B cell (primary cell): ENCODE results near the gene C14orf119. TPM values are rescaled to one million over a fixed set of nuclear protein-coding genes. Genes with fewer than 3 reads are reported as not detected.

Experiments
- ATAC-seq: fragments of 200-7000 bp; cut with Tn5 transposase; one replicate; pipeline ENCODE4 v1.10.0; 2021; ENCODE audit warnings: low read depth, mild to moderate bottlenecking, moderate number of reproducible peaks, moderate library complexity
- CTCF ChIA-PET: fragments of 350-600 bp; sonication (Branson Sonifier 250); formaldehyde crosslinking; loops from one replicate; lab custom pipeline; 2021; ENCODE audit warnings: antibody characterized with exemption, inconsistent platforms; lab: Charles Lee
- POLR2A ChIA-PET: fragments of 350-600 bp; sonication (Branson Sonifier 250); formaldehyde crosslinking; loops from one replicate; lab custom pipeline; 2021; ENCODE audit warnings: antibody characterized with exemption; lab: Charles Lee
- DNase-seq: peaks from one replicate; pipeline ENCODE4 v3.0.0; 2013
- H2AFZ ChIP-seq: 2 replicates; pipeline ENCODE4 v1.6.1; 2012; ENCODE audit warnings: mild to moderate bottlenecking, low read depth, low read length; ENCODE audit not compliant: insufficient read depth, poor library complexity, severe bottlenecking
- H3K27ac ChIP-seq, 2 donors: 1 replicate in 1 of 2; 2 replicates in 1 of 2; pipeline ENCODE4 v1.5.1; 2012 to 2013; ENCODE audit warnings: low read length in 2 of 2, mild to moderate bottlenecking in 2 of 2, moderate library complexity in 1 of 2
- H3K27me3 ChIP-seq, 4 experiments: fragments of 200-600 bp in 1 of 4; sonication (generic) in 1 of 4; replicated peaks in 1 of 4; 1 replicate in 2 of 4; 2 replicates in 2 of 4; pipeline versions ENCODE4 v1.6.1 to v1.7.0; 2013 to 2016; ENCODE audit warnings: low read length in 3 of 4, mild to moderate bottlenecking in 2 of 4, mixed read lengths in 1 of 4, moderate library complexity in 1 of 4; ENCODE audit not compliant: insufficient read depth in 4 of 4, control insufficient read depth in 3 of 4; ENCODE audit errors: control extremely low read depth in 1 of 4
- H3K36me3 ChIP-seq, 2 experiments: replicated peaks in 1 of 2; 1 replicate in 1 of 2; 2 replicates in 1 of 2; pipeline versions ENCODE4 v1.6.1 to v1.7.1; 2013; ENCODE audit warnings: low read length in 1 of 2; ENCODE audit not compliant: insufficient read depth in 2 of 2, control insufficient read depth in 1 of 2; ENCODE audit errors: control extremely low read depth in 1 of 2, extremely low read depth in 1 of 2
- H3K4me1 ChIP-seq, 2 donors: fragments of 200-600 bp in 1 of 2; sonication (generic) in 1 of 2; 1 replicate in 1 of 2; 2 replicates in 1 of 2; pipeline versions ENCODE4 v1.5.1 to v1.6.1; 2013 to 2017; ENCODE audit warnings: low read length in 2 of 2; ENCODE audit not compliant: control insufficient read depth in 2 of 2, insufficient read depth in 2 of 2
- H3K4me2 ChIP-seq: replicated peaks from 2 replicates; pipeline ENCODE3; 2012; ENCODE audit warnings: mild to moderate bottlenecking, low read depth, low read length; ENCODE audit not compliant: poor library complexity, severe bottlenecking
- H3K4me3 ChIP-seq, 5 experiments: fragments of 200-600 bp in 1 of 5; sonication (generic) in 1 of 5; 1 replicate in 3 of 5; 2 replicates in 2 of 5; pipeline versions ENCODE4 v1.5.1 to v1.7.0; 2011 to 2016; ENCODE audit warnings: low read length in 4 of 5, mild to moderate bottlenecking in 4 of 5, low read depth in 2 of 5, control low read depth in 1 of 5, moderate library complexity in 1 of 5; ENCODE audit not compliant: insufficient read depth in 1 of 5; ENCODE audit errors: control extremely low read depth in 1 of 5, extremely low read depth in 1 of 5
- H3K79me2 ChIP-seq: fragments of 200-600 bp; sonication (generic); one replicate; pipeline ENCODE4 v1.6.0; 2016; ENCODE audit warnings: low read length; ENCODE audit not compliant: control insufficient read depth, insufficient read depth
- H3K9ac ChIP-seq: fragments of 200-600 bp; sonication (generic); 2 replicates; pipeline ENCODE4 v1.6.1; 2017; ENCODE audit warnings: mild to moderate bottlenecking, low read length, moderate library complexity
- H3K9me3 ChIP-seq, 3 donors: one replicate each; pipeline versions ENCODE4 v1.6.1 to v1.7.1; 2013; ENCODE audit warnings: low read length in 2 of 3; ENCODE audit not compliant: control insufficient read depth in 2 of 3, insufficient read depth in 1 of 3; ENCODE audit errors: control extremely low read depth in 1 of 3
- H4K20me1 ChIP-seq: 2 replicates; pipeline ENCODE4 v1.6.0; 2012; ENCODE audit warnings: mild to moderate bottlenecking, low read length; ENCODE audit not compliant: insufficient read depth, control insufficient read depth, poor library complexity, severe bottlenecking
- H3K27ac Mint-ChIP-seq: one replicate; pipeline ENCODE4 v1.8.0; 2021; ENCODE audit warnings: mixed read lengths
- H3K27me3 Mint-ChIP-seq: one replicate; pipeline ENCODE4 v1.8.0; 2021; ENCODE audit warnings: mixed read lengths
- H3K4me1 Mint-ChIP-seq: one replicate; pipeline ENCODE4 v1.8.0; 2021; ENCODE audit warnings: mixed read lengths
- H3K4me3 Mint-ChIP-seq: one replicate; pipeline ENCODE4 v1.8.0; 2021; ENCODE audit warnings: mixed read lengths
- H3K9me3 Mint-ChIP-seq: one replicate; pipeline ENCODE4 v1.8.0; 2022; ENCODE audit warnings: mixed read lengths; ENCODE audit not compliant: insufficient read depth
- EZH2 ChIP-seq: IDR thresholded peaks from 2 replicates; pipeline ENCODE4 v1.6.1; 2012; ENCODE audit warnings: borderline replicate concordance, low read depth, mild to moderate bottlenecking, moderate library complexity, low read length; ENCODE audit not compliant: insufficient read depth, poor library complexity, severe bottlenecking
- WGBS: methylation state at CpG from one replicate; pipeline ENCODE4 v1.1.5; 2013; ENCODE audit warnings: missing lambda C conversion rate; ENCODE audit not compliant: insufficient coverage; 5-methylcytosine and 5-hydroxymethylcytosine counted together
- intact Hi-C: fragments of 100-400 bp; cut with micrococcal nuclease; formaldehyde crosslinking; loops from one replicate; pipeline ENCODE4 v1.10.0; 2022
- polyA plus RNA-seq: library from polyadenylated mRNA; depleted of rRNA; stranded (reverse); fragments of >200 nt; gene quantifications from 2 replicates; pipeline ENCODE4 v1.2.3, GENCODE V29; 2012
- total RNA-seq, 2 donors: library from RNA; stranded (reverse); fragments of 120-200 nt in 1 of 2; gene quantifications; 1 replicate in 1 of 2; 2 replicates in 1 of 2; pipeline versions ENCODE4 v1.2.3 to v1.2.4, GENCODE V29; 2013 to 2022
- TF ChIP-seq, protein P1 (sequence below): fragments of 200-600 bp; IDR thresholded peaks from one replicate; pipeline ENCODE4 v1.8.0; 2022; ENCODE audit warnings: antibody characterized with exemption, mild to moderate bottlenecking

The C14orf119 gene
- total and polyA plus RNA-seq, 2 donors (not counting 1 experiment from before 2014, with no cell fraction given) = 12.2 to 30.6 TPM

DNA sequence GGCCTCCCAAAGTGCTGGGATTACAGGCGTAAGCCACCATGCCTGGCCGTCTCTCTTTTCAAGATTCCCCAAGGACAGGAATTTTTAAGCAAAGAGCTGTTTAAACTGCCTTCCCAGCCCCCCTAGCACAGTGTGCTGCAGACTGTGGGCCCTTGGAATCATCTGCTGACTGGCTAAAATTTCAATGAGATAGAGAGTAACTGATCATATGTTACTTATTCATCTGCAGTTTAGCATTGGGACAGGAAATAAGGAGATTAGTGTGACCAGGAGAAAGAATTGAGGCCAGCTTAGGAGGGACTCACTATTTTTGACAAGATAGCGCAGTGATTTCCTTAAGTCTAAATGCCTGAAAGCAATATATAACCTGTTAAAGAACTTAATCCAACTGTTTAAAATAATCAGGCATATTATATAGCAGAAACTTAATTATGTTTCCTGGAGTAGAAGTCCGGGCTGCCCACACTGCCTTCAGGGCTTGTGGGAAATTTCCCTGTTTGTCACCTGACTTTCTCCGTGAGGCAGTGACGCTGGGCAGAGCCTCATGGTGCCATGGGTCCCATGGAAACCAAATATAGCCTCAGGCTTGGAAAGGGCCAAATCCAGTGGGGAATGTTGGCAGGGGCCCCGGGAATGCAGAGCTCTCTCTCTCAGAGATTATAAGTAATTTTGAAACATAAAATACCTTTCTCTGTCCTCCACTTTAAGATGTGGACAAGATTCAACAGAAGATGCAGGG lies 46.6 kb downstream of the C14orf119 start:
- no peaks in the 10 kb centered on the region for H3K4me1 ChIP-seq
- Mint-ChIP-seq H3K27me3 (peaks cover 5% of the 10 kb centered on the region), H3K4me1 (no peaks in the 10 kb centered on the region), H3K27ac (no peak overlapping the region), H3K4me3 (no peak overlapping the region), H3K9me3 (no peaks in the 10 kb centered on the region)
- TF ChIP-seq, protein P1, sequence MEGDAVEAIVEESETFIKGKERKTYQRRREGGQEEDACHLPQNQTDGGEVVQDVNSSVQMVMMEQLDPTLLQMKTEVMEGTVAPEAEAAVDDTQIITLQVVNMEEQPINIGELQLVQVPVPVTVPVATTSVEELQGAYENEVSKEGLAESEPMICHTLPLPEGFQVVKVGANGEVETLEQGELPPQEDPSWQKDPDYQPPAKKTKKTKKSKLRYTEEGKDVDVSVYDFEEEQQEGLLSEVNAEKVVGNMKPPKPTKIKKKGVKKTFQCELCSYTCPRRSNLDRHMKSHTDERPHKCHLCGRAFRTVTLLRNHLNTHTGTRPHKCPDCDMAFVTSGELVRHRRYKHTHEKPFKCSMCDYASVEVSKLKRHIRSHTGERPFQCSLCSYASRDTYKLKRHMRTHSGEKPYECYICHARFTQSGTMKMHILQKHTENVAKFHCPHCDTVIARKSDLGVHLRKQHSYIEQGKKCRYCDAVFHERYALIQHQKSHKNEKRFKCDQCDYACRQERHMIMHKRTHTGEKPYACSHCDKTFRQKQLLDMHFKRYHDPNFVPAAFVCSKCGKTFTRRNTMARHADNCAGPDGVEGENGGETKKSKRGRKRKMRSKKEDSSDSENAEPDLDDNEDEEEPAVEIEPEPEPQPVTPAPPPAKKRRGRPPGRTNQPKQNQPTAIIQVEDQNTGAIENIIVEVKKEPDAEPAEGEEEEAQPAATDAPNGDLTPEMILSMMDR = no peak
- no peak for TF ChIP-seq EZH2
- H3K27me3 ChIP-seq = no peaks in the 10 kb centered on the region
- ChIA-PET CTCF (interaction anchor here (1.0 kb wide), 1 partner anchor 20 kb away, joined by 3 read pairs; no protein-coding TSS in a partner anchor), POLR2A (interaction anchor here (0.6 kb wide), 1 partner anchor 380 kb away, joined by 8 read pairs; no protein-coding TSS in a partner anchor)
- no peak overlapping the region for H3K4me3 ChIP-seq
- no peaks in the 10 kb centered on the region for H3K79me2 ChIP-seq
- H3K4me2 ChIP-seq = no peak overlapping the region
- no peaks in the 10 kb centered on the region for H3K9me3 ChIP-seq
- no peak overlapping the region for H3K27ac ChIP-seq
- no peaks in the 10 kb centered on the region for H4K20me1 ChIP-seq
- no peak overlapping the region for H2AFZ ChIP-seq
- H3K36me3 ChIP-seq = no peaks in the 10 kb centered on the region
- H3K9ac ChIP-seq = no peak overlapping the region
- DNase-seq (no peak), ATAC-seq (no peak)
- intact Hi-C loops = no loop called here
- WGBS = 98% methylated on average over 5 of the region's 7 CpGs

DNA sequence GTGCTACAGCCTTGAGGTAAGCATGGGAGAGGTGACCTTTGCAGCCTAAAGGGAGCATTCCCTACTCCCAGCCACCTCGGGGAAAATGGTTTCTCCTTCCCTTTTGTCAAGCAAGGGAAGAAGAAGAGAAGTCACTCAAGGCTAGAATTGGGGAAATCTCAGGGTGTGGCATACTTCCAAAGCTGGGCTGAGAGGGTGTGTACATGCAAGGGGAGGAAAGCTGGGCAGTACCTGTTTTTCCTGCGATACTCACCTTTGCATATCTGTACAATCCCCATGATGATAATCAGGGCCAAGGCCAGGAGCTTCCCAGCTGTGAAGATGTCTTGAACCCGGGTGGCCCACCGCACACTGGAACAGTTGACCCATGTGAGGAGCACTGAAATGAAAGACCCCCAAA lies 47.5 kb downstream of the C14orf119 start:
- Histone ChIP-seq H4K20me1 (no peaks in the 10 kb centered on the region), H2AFZ (no peak overlapping the region), H3K79me2 (no peaks in the 10 kb centered on the region), H3K4me2 (no peak overlapping the region), H3K9me3 (no peaks in the 10 kb centered on the region), H3K4me3 (no peak overlapping the region), H3K36me3 (no peaks in the 10 kb centered on the region), H3K4me1 (no peaks in the 10 kb centered on the region), H3K9ac (no peak overlapping the region), H3K27me3 (no peaks in the 10 kb centered on the region), H3K27ac (no peak overlapping the region)
- Mint-ChIP-seq H3K27ac (no peak overlapping the region), H3K27me3 (peaks cover 12% of the 10 kb centered on the region), H3K4me3 (no peak overlapping the region), H3K9me3 (no peaks in the 10 kb centered on the region), H3K4me1 (no peaks in the 10 kb centered on the region)
- WGBS = 86% methylated on average over 3 of the region's 4 CpGs
- intact Hi-C loops = no loop called here
- DNase-seq (no peak), ATAC-seq (no peak)
- ChIA-PET POLR2A (interaction anchor here (0.6 kb wide), 1 partner anchor 381 kb away, joined by 8 read pairs; no protein-coding TSS in a partner anchor), CTCF (no interaction called here)
- TF ChIP-seq, protein P1 = no peak
- TF ChIP-seq EZH2 = no peak
